Gastroesophageal sphincter (tissue), 4 donors: ENCODE data around the gene SLC39A11. TPM values are rescaled to one million over a fixed set of nuclear protein-coding genes. Genes with fewer than 3 reads are reported as not detected.

ENCODE experiments used
- ATAC-seq: fragments of 150-250 bp; one replicate; pipeline ENCODE4 v1.9.1; 2016; ENCODE audit warnings: mild to moderate bottlenecking, moderate library complexity
- H3K27ac ChIP-seq, 4 donors: fragments of 200-600 bp; sonication (generic) in 3 of 4; 1 replicate in 3 of 4; 2 replicates in 1 of 4; pipeline ENCODE4 v1.5.1; 2016 to 2019
- H3K27me3 ChIP-seq: fragments of 200-600 bp; sonication (generic); one replicate; pipeline ENCODE4 v1.5.1; 2019
- H3K36me3 ChIP-seq, 2 donors: fragments of 200-600 bp; sonication (generic); one replicate each; pipeline ENCODE4 v1.5.1; 2019; ENCODE audit warnings: control low read depth in 1 of 2
- H3K4me1 ChIP-seq, 3 donors: fragments of 200-600 bp; sonication (generic); 1 replicate in 2 of 3; 2 replicates in 1 of 3; pipeline ENCODE4 v1.5.1; 2016 to 2019; ENCODE audit warnings: control low read depth in 2 of 3
- H3K4me3 ChIP-seq, 2 donors: fragments of 200-600 bp; sonication (generic); one replicate each; pipeline ENCODE4 v1.5.1; 2019; ENCODE audit warnings: mild to moderate bottlenecking in 1 of 2, moderate library complexity in 1 of 2
- H3K9me3 ChIP-seq, 3 donors: fragments of 200-600 bp; sonication (generic); one replicate each; pipeline ENCODE4 v1.5.1; 2017 to 2019; ENCODE audit warnings: control low read depth in 2 of 3
- CTCF ChIP-seq, 4 experiments: fragments of 200-600 bp in 2 of 4; fragments of 450-650 bp in 2 of 4; sonication (generic) in 1 of 4; IDR thresholded peaks; one replicate each; pipeline ENCODE4 v1.5.1; 2017 to 2019; ENCODE audit warnings: antibody characterized with exemption in 4 of 4, mild to moderate bottlenecking in 2 of 4, moderate library complexity in 2 of 4
- EP300 ChIP-seq: sonication (generic); formaldehyde crosslinking; IDR thresholded peaks from one replicate; pipeline ENCODE4 v1.6.1; 2017; ENCODE audit warnings: antibody characterized with exemption, mild to moderate bottlenecking
- POLR2A ChIP-seq, 2 donors: fragments of 450-650 bp; IDR thresholded peaks; one replicate each; pipeline ENCODE4 v1.6.1; 2017; ENCODE audit warnings: antibody characterized with exemption in 2 of 2, mild to moderate bottlenecking in 2 of 2, moderate library complexity in 1 of 2
- POLR2AphosphoS5 ChIP-seq: sonication (generic); formaldehyde crosslinking; IDR thresholded peaks from one replicate; pipeline ENCODE4 v1.6.1; 2017; ENCODE audit warnings: antibody characterized with exemption
- WGBS, 2 donors: methylation state at CpG; one replicate each; pipeline ENCODE4 v1.1.5; 2018; ENCODE audit warnings: low coverage in 1 of 2; 5-methylcytosine and 5-hydroxymethylcytosine counted together
- total RNA-seq, 4 donors: library from RNA; depleted of rRNA; stranded (reverse); fragments of >200 nt; gene quantifications; one replicate each; pipeline ENCODE4 v1.1.0, GENCODE V29; 2016

Gene SLC39A11
- total RNA-seq, 4 donors from 2014 or later = 11.6 to 16.8 (median 14.5) TPM

- Histone ChIP-seq H3K36me3 (no peaks in the 10 kb centered on the region), H3K4me1 (no peaks in the 10 kb centered on the region), H3K27ac (no peak overlapping the region), H3K4me3 (no peak overlapping the region), H3K27me3 (no peaks in the 10 kb centered on the region), H3K9me3 (no peaks in the 10 kb centered on the region)
- 87% methylated on average over 4 of the region's 4 CpGs for WGBS, 2 donors
- TF ChIP-seq EP300 (no peak), POLR2AphosphoS5 (no peak), POLR2A (IDR thresholded peaks at IDR 0.05) (no peak), CTCF (IDR thresholded peaks at IDR 0.05) (no peak)
- no peak for ATAC-seq
Observed at GRCh38 chr17:73052923-73053322, 39.6 kb downstream of the SLC39A11 start.

GRCh38 chr17:73050797-73051196 is 41.7 kb downstream of the SLC39A11 start:
- Histone ChIP-seq H3K27ac (no peak overlapping the region), H3K4me3 (no peak overlapping the region), H3K9me3 (no peaks in the 10 kb centered on the region), H3K36me3 (no peaks in the 10 kb centered on the region), H3K27me3 (no peaks in the 10 kb centered on the region), H3K4me1 (no peaks in the 10 kb centered on the region)
- no peak for ATAC-seq
- WGBS, 2 donors = 93 to 94% methylated on average over 4 of the region's 4 CpGs
- no peak for TF ChIP-seq POLR2A (IDR thresholded peaks at IDR 0.05)
- TF ChIP-seq POLR2AphosphoS5 = no peak
- no peak for TF ChIP-seq CTCF (IDR thresholded peaks at IDR 0.05)
- no peak for TF ChIP-seq EP300

- H3K27ac ChIP-seq = no peak overlapping the region
- no peaks in the 10 kb centered on the region for H3K36me3 ChIP-seq
- no peak for ATAC-seq
- H3K4me3 ChIP-seq = no peak overlapping the region
- WGBS, 2 donors = 74 to 97% methylated on average over 3 to 4 of the region's 4 CpGs
- TF ChIP-seq POLR2AphosphoS5 (no peak), EP300 (no peak), CTCF (IDR thresholded peaks at IDR 0.05) (no peak), POLR2A (IDR thresholded peaks at IDR 0.05) (no peak)
- H3K4me1 ChIP-seq = peaks cover 3 to 16% (median 5%) of the 10 kb centered on the region in 3 donors
- no peaks in the 10 kb centered on the region for H3K9me3 ChIP-seq
- H3K27me3 ChIP-seq = no peaks in the 10 kb centered on the region
Observed at GRCh38 chr17:73048170-73048569, 44.3 kb downstream of the SLC39A11 start.

- Histone ChIP-seq H3K27ac (no peak overlapping the region), H3K4me1 (peaks cover 3 to 23% (median 10%) of the 10 kb centered on the region in 3 donors), H3K36me3 (no peaks in the 10 kb centered on the region), H3K27me3 (no peaks in the 10 kb centered on the region), H3K9me3 (peaks cover 0 to 7% (median 0%) of the 10 kb centered on the region in 3 donors), H3K4me3 (no peak overlapping the region)
- 100% methylated on average over 1 to 2 of the region's 4 CpGs for WGBS, 2 donors
- no peak for TF ChIP-seq POLR2A (IDR thresholded peaks at IDR 0.05)
- TF ChIP-seq POLR2AphosphoS5 = no peak
- no peak for TF ChIP-seq CTCF (IDR thresholded peaks at IDR 0.05)
- no peak for TF ChIP-seq EP300
- no peak for ATAC-seq
Observed at GRCh38 chr17:73045724-73046123, 46.8 kb downstream of the SLC39A11 start.

GRCh38 chr17:73043686-73044581 is 48.6 kb downstream of the SLC39A11 start:
- H3K36me3 ChIP-seq = no peaks in the 10 kb centered on the region
- no peaks in the 10 kb centered on the region for H3K27me3 ChIP-seq
- peaks cover 0 to 18% (median 0%) of the 10 kb centered on the region in 3 donors for H3K9me3 ChIP-seq
- TF ChIP-seq POLR2A (IDR thresholded peaks at IDR 0.05) (no peak), CTCF (IDR thresholded peaks at IDR 0.05) (no peak), EP300 (no peak), POLR2AphosphoS5 (no peak)
- H3K4me1 ChIP-seq = peaks cover 3 to 23% (median 10%) of the 10 kb centered on the region in 3 donors
- peak overlapping the region; percentile 10 to 49 (median 47) for H3K27ac ChIP-seq
- 23 to 36% methylated on average over 7 to 8 of the region's 8 CpGs for WGBS, 2 donors
- peak; percentile 60 for ATAC-seq
- no peak overlapping the region for H3K4me3 ChIP-seq
